Measurements from ENCODE around the gene B3GNT2.

B3GNT2 gene

DNA sequence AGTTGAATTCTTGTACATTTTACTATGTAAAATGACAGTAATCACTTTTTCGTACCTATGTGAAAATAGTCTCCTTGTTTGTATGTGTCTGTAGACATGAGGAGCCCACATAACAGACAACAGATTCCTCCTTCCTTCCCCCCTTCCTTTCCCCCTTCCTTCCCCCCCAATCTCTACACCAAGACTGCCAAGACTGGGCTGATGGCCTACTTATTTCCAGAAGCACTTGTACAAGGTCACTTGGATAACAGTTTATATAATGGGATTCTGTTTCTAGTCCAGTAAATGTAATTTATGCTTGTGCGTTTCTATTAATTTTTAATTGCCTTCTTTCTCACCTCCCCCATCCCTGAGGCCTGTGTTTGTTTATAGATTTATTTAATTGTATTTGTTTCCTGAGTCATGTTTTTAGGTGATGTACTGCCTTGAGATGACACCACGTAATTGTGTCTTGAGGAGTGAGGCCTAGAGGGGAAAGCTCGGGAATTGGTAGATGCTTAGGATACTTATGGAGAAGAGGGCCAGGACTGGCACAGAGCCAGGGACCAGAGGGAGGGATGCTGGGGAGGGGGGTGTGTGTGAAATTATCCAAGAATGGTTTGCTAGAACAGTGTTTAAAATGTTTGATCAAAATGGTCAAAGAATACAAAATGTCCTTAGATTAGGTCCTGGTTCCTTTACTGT lies 12.3 kb downstream of the B3GNT2 start:
- DNase-seq (ENCODE audit: insufficient read length), result no peak
- TF ChIP-seq POLR2A (IDR thresholded peaks at IDR 0.05; ENCODE audit: low read depth, low read length) (no peak), POLR2AphosphoS5 (IDR thresholded peaks at IDR 0.05; ENCODE audit: low read depth, low read length) (no peak), TAF1 (IDR thresholded peaks at IDR 0.05; ENCODE audit: borderline replicate concordance, low read depth, low read length) (no peak)
- peak; percentile 48 for FAIRE-seq

DNA sequence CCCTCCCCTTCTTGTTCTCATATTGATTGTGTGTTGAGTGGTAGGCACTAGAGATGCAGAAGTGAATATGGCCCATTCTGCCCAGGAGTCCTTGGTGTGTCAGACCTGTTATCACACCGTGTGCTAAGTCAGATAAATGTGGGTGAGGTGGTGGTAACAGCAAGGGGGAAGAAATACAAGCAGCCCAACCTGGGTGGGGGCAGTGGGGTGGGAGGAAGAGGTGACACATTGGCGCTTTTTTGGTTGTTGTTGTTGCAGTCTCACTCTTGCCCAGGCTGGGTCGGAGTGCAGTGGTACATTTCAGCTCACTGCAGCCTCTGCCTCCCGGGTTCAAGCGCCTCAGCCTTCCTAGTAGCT lies 12.8 kb downstream of the B3GNT2 start:
- DNase-seq (ENCODE audit: insufficient read length), result no peak
- no peak for FAIRE-seq

DNA sequence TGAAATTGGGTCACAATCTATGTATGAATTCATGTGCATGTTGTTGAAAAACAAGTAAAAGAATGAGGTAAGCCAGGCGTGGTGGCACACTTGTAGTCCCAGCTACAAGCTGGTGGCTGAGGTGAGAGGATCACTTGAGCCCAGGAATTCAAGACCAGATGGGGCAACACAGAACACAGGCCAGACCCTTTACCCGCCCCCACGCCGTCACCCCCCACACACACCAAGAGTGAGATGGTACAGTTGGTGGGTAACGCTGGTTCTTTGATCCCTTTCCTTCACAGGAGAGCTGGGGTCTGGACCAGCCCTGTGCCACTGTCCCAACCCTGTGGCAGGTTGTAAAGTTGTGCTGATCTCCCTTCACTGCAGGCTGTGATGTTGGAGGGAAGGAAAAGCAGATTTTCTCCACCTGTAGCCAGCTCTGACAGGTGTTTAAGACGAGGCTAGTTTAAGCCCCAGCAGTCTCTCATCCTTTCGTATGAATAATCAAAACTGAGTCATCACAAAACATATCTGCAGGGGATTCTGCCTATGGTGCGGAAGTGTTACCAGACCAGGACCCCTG lies 13.6 kb downstream of the B3GNT2 start:
- FAIRE-seq (peak; percentile 17), DNase-seq (ENCODE audit: insufficient read length) (no peak)
- TF ChIP-seq POLR2AphosphoS5 (IDR thresholded peaks at IDR 0.05; ENCODE audit: low read depth, low read length) (no peak), POLR2A (IDR thresholded peaks at IDR 0.05; ENCODE audit: low read depth, low read length) (no peak), TAF1 (IDR thresholded peaks at IDR 0.05; ENCODE audit: borderline replicate concordance, low read depth, low read length) (no peak)

More for the DNA sequence above, 12.8 kb downstream of the B3GNT2 start:
- TF ChIP-seq POLR2A (IDR thresholded peaks at IDR 0.05; ENCODE audit: low read depth, low read length) (no peak), POLR2AphosphoS5 (IDR thresholded peaks at IDR 0.05; ENCODE audit: low read depth, low read length) (no peak), TAF1 (IDR thresholded peaks at IDR 0.05; ENCODE audit: borderline replicate concordance, low read depth, low read length) (no peak)

DNA sequence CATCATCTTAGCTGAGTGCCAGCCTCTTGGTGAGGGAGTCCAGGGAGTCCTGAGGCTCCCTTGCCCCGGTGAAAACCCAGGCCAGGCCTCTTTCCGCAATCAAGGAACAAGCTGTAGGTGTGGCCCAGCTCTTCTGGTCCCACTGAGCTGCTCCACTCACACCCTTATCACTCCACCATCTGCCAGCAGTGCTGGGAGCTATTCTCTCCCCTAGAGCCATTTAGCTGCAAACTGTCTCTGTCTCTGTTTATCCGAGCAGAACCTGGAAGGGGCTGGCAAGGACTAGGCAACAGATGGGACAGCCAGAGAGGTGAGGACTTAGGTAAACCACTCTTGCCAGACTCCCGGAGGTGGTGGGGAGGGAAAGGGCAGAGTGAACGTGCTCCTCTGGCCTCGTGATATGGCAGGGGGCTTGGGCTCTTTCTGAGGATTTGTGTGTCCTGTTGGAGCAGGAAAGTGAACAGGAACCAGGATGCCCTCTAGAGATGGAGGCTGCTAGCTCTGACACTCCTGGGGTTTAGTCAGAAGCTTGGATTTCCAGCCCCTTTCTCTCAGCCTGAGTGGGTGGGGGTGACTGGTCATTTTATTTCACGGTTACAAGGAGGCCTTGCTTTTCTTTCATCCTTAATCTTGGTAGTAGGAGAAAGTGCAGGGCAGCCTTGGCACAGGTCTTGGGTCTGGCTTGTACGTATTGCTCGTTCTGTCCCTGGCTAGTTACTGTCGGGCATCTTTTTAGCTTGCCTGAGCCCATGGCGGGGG lies 19.6 kb downstream of the B3GNT2 start:
- no peak for FAIRE-seq
- no peak for DNase-seq (ENCODE audit: insufficient read length)
- TF ChIP-seq POLR2AphosphoS5 (IDR thresholded peaks at IDR 0.05; ENCODE audit: low read depth, low read length) (no peak), POLR2A (IDR thresholded peaks at IDR 0.05; ENCODE audit: low read depth, low read length) (no peak), TAF1 (IDR thresholded peaks at IDR 0.05; ENCODE audit: borderline replicate concordance, low read depth, low read length) (no peak)

DNA sequence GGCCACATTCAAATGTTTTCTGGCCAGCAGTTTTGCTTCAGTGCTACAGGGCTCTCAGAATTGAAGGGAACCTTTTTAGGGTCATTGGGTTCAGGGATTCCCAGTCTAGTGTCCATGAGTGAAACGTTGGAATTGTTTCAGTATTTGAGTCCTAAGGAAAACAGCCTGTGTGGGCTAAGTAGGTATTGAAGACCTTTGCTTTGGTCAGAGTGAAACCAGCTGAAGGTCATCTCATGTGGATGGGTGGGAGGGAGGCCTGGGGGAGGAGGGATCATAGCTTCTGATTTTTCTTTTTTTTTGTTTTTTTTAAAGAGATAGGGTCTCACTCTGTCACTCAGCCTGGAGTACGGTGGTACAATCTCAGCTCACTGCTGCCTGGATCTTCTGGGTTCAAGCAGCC lies 20.2 kb downstream of the B3GNT2 start:
- no peak for TF ChIP-seq TAF1 (IDR thresholded peaks at IDR 0.05; ENCODE audit: borderline replicate concordance, low read depth, low read length)
- no peak for TF ChIP-seq POLR2A (IDR thresholded peaks at IDR 0.05; ENCODE audit: low read depth, low read length)
- no peak for TF ChIP-seq POLR2AphosphoS5 (IDR thresholded peaks at IDR 0.05; ENCODE audit: low read depth, low read length)
- FAIRE-seq (no peak), DNase-seq (ENCODE audit: insufficient read length) (no peak)

DNA sequence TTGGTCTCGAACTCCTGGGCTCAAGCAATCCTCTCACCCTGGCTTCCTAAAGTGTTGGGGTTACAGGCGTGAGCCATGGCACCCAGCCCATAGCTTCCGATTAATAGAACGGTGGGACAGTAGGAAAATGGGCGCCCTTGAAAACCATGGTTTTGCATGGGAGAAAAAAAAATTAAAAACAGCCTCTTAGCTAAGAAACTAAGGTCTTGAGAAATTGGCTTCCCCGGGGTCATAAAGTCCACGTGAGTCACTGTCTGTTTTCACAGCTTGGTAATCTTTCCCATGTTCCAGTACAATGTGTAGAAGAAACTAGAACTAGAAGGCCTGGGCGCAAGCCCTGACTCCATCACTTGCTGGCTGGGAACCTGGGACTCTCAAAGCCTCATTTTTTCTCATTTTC lies 20.7 kb downstream of the B3GNT2 start:
- TF ChIP-seq TAF1 (IDR thresholded peaks at IDR 0.05; ENCODE audit: borderline replicate concordance, low read depth, low read length) (no peak), POLR2A (IDR thresholded peaks at IDR 0.05; ENCODE audit: low read depth, low read length) (no peak), POLR2AphosphoS5 (IDR thresholded peaks at IDR 0.05; ENCODE audit: low read depth, low read length) (no peak)
- FAIRE-seq, result no peak
- no peak for DNase-seq (ENCODE audit: insufficient read length)

DNA sequence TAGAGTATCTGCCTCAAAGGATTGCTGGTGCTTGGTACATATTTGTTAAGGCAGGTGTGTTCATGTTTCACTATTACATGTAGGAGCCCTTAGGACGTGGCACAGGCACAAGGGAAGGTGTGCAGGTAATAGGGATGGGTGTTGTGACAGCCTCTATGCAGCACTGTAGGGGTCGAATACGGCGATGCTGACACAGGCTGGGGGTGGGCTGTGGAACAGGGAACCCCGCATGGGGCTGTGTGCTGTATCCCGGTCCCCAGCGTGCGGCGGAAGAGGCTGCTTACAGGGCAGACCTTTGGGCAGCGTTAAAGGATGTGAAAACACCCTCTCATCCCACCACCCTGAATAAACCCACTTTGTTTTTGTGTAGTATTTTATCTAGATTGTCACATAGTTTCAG lies 21.5 kb downstream of the B3GNT2 start:
- no peak for DNase-seq (ENCODE audit: insufficient read length)
- TF ChIP-seq TAF1 (IDR thresholded peaks at IDR 0.05; ENCODE audit: borderline replicate concordance, low read depth, low read length) (no peak), POLR2A (IDR thresholded peaks at IDR 0.05; ENCODE audit: low read depth, low read length) (no peak), POLR2AphosphoS5 (IDR thresholded peaks at IDR 0.05; ENCODE audit: low read depth, low read length) (peak; percentile 48)
- no peak for FAIRE-seq

DNA sequence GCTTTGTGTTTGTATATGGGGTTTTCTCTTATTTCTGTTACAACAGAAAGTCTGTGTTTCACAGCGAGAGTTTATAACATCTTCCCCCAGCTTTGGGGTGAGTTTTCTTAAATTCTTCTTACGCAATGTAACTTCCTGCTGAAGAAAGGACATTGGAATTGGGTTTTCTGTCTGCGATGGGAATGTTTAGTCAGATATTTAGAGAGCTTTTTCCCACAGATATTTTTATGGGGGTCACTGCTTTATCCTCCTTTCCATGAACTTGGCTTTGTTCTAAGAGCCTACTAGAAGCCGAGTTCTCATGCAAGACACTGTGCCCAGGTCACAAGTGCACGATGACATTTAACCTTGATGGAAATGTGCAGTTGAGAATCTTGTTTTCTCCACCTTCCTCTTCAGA lies 22.1 kb downstream of the B3GNT2 start:
- DNase-seq (ENCODE audit: insufficient read length) (no peak), FAIRE-seq (no peak)
- no peak for TF ChIP-seq TAF1 (IDR thresholded peaks at IDR 0.05; ENCODE audit: borderline replicate concordance, low read depth, low read length)
- TF ChIP-seq POLR2A (IDR thresholded peaks at IDR 0.05; ENCODE audit: low read depth, low read length), result no peak
- TF ChIP-seq POLR2AphosphoS5 (IDR thresholded peaks at IDR 0.05; ENCODE audit: low read depth, low read length), result no peak

DNA sequence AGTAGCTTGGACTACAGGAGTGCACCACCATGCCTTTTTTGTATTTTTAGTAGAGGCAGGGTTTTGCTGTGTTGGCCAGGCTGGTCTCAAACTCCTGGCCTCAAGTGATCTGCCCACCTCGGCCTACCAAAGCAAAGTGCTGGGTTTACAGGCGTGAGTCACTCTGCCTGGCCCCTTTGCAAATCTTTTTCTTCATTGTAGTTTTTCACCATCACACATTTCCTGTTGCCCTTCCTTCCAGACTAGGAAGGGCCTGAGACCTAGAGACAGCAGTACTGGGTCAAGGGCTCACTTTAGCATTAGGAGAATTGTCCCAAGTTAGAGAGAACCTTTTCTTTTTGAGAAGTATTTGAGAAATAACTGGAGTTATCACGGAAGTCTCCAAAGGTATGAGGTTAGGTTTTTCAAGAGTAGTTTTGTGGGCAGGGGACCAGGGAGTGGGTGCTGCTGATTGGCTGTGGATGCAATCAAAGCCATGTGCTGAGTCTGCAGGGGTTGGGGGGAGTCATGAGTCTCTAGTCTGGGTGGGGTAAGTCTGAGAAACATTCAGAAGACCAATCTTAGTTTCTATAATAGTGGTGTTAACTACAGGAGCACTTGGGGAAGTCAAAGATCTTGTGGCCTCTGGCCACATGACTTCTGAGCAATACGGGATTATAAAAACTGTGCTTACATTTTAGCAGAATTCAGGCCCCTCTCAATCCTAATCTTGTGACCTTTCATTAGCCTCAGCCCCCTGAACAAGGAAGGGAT lies 23.7 kb downstream of the B3GNT2 start:
- DNase-seq (ENCODE audit: insufficient read length), result no peak
- no peak for FAIRE-seq
- TF ChIP-seq POLR2A (IDR thresholded peaks at IDR 0.05; ENCODE audit: low read depth, low read length), result no peak
- TF ChIP-seq TAF1 (IDR thresholded peaks at IDR 0.05; ENCODE audit: borderline replicate concordance, low read depth, low read length), result no peak
- TF ChIP-seq POLR2AphosphoS5 (IDR thresholded peaks at IDR 0.05; ENCODE audit: low read depth, low read length), result no peak

DNA sequence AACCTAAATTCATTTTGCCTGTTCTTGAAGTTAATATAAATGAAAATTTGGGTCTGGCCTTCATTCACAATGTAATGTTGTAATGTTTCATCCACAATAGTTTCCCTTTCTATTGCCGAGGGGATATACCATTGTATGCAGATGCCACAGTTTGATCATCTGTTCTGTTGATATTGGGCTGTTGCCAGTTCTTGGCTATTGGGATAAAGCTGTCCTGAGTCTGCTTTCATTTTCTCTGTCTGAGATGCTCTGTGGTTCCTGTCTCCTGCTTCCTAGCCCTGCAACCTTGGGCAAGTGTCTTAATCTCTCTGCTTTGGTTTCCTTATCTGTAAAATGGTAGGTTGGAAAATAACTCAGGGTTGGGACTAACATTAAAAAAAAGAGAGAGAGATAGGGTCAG lies 25.2 kb downstream of the B3GNT2 start:
- DNase-seq (ENCODE audit: insufficient read length) (no peak), FAIRE-seq (no peak)
- TF ChIP-seq TAF1 (IDR thresholded peaks at IDR 0.05; ENCODE audit: borderline replicate concordance, low read depth, low read length), result no peak
- TF ChIP-seq POLR2AphosphoS5 (IDR thresholded peaks at IDR 0.05; ENCODE audit: low read depth, low read length), result no peak
- TF ChIP-seq POLR2A (IDR thresholded peaks at IDR 0.05; ENCODE audit: low read depth, low read length), result no peak

DNA sequence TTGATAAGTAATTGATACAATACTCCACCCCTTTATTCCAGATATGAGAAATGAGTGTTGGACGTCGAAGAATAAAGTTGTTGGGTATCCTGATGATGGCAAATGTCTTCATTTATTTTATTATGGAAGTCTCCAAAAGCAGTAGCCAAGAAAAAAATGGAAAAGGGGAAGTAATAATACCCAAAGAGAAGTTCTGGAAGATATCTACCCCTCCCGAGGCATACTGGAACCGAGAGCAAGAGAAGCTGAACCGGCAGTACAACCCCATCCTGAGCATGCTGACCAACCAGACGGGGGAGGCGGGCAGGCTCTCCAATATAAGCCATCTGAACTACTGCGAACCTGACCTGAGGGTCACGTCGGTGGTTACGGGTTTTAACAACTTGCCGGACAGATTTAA lies 26.3 kb downstream of the B3GNT2 start:
- no peak for FAIRE-seq
- TF ChIP-seq POLR2AphosphoS5 (IDR thresholded peaks at IDR 0.05; ENCODE audit: low read depth, low read length), result no peak
- TF ChIP-seq POLR2A (IDR thresholded peaks at IDR 0.05; ENCODE audit: low read depth, low read length), result no peak
- DNase-seq (ENCODE audit: insufficient read length), result no peak

Data from GM12892 (cell line).